ENCODE results near the gene STXBP2.
"Not testable (repeated sequence)": the region's sequence is repeated elsewhere in the genome, so short reads cannot be mapped to it uniquely, and the experiment has no call there.

The STXBP2 gene

DNA sequence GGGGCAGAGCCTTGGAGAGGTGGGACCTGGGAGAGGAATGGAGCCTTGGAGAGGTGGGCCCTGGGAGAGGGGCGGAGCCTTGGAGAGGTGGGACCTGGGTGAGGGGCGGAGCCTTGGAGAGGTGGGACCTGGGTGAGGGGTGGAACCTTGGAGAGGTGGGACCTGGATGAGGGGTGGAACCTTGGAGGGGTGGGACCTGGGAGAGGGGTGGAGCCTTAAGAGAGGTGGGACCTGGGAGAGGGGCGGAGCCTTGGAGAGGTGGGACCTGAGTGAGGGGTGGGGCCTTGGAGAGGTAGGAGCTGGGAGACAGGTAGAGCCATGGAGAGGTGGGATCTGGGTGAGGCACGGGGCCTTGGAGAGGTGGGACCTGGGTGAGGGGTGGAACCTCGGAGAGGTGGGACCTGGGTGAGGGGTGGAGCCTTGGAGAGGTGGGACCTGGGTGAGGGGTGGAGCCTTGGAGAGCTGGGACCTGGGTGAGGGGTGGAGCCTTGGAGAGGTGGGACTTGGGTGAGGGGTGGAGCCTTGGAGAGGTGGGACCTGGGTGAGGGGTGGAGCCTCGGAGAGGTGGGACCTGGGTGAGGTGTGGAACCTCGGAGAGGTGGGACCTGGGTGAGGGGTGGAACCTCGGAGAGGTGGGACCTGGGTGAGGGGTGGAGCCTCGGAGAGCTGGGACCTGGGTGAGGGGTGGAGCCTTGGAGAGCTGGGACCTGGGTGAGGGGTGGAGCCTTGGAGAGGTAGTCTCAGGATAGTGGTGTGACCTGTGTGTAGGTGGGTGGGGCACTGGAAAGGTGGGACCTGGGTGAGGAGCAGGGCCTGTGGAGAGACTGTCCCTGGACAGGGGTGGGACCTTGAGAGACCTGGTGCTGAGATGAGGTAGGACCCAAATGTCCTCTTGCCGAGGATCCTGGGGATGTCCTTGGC is 7.0 kb downstream of the STXBP2 start:
- not testable (repeated sequence) for DNase-seq; H3K27me3 Mint-ChIP-seq; H3K4me3 Mint-ChIP-seq; ATAC-seq (replicated peaks); H3K9me3 Mint-ChIP-seq
- peaks cover 14 to 15% of the 10 kb centered on the region in 2 donors for H3K4me1 Mint-ChIP-seq (ENCODE audit: low read depth in 2 of 2)
- H3K36me3 Mint-ChIP-seq (ENCODE audit: insufficient read depth) = peaks cover 15% of the 10 kb centered on the region
- peak overlapping the region in 1 of 2 donors; percentile 88 for H3K27ac Mint-ChIP-seq

DNA sequence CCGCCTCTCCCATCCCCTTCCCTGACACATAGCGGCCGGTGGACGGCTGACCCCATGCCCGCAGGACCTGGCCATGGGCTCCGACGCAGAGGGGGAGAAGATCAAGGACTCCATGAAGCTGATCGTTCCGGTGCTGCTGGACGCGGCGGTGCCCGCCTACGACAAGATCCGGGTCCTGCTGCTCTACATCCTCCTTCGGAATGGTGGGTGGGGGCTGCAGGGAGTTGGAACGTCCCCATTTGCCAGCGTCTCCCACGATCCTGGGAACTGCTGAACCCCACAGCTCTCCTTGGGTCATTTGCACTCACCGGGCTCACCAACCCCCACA is 7.6 kb downstream of the STXBP2 start:
- H3K27ac Mint-ChIP-seq = no peak overlapping the region
- H3K4me1 Mint-ChIP-seq (ENCODE audit: low read depth in 2 of 2) = peaks cover 8 to 10% of the 10 kb centered on the region in 2 donors
- H3K27me3 Mint-ChIP-seq = no peaks in the 10 kb centered on the region
- H3K36me3 Mint-ChIP-seq (ENCODE audit: insufficient read depth) = peaks cover 15% of the 10 kb centered on the region
- no peak for ATAC-seq (replicated peaks)
- H3K4me3 Mint-ChIP-seq = no peak overlapping the region
- H3K9me3 Mint-ChIP-seq = no peaks in the 10 kb centered on the region
- no peak for DNase-seq

DNA sequence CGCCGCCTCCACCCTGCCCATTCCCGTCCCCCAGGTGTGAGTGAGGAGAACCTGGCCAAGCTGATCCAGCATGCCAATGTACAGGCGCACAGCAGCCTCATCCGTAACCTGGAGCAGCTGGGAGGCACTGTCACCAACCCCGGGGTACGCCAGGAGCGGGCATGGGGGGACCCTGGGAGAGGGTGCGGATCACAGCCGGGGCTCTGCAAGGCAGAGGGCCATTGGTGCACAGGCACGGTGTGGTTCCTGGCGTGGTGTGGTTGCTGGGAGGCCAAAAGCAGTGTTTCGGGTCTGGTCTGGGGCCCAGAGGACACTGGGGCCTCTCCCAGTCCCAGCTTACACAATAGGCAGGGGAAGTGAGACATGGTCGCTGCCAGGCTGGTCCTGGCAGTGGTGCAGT is 8.3 kb downstream of the STXBP2 start:
- no peaks in the 10 kb centered on the region for H3K9me3 Mint-ChIP-seq
- H3K36me3 Mint-ChIP-seq (ENCODE audit: insufficient read depth) = peaks cover 15% of the 10 kb centered on the region
- no peak overlapping the region for H3K27ac Mint-ChIP-seq
- DNase-seq (no peak), ATAC-seq (replicated peaks) (peak; percentile 24)
- peaks cover 1 to 3% of the 10 kb centered on the region in 2 donors for H3K4me1 Mint-ChIP-seq (ENCODE audit: low read depth in 2 of 2)
- no peak overlapping the region for H3K4me3 Mint-ChIP-seq
- no peaks in the 10 kb centered on the region for H3K27me3 Mint-ChIP-seq

DNA sequence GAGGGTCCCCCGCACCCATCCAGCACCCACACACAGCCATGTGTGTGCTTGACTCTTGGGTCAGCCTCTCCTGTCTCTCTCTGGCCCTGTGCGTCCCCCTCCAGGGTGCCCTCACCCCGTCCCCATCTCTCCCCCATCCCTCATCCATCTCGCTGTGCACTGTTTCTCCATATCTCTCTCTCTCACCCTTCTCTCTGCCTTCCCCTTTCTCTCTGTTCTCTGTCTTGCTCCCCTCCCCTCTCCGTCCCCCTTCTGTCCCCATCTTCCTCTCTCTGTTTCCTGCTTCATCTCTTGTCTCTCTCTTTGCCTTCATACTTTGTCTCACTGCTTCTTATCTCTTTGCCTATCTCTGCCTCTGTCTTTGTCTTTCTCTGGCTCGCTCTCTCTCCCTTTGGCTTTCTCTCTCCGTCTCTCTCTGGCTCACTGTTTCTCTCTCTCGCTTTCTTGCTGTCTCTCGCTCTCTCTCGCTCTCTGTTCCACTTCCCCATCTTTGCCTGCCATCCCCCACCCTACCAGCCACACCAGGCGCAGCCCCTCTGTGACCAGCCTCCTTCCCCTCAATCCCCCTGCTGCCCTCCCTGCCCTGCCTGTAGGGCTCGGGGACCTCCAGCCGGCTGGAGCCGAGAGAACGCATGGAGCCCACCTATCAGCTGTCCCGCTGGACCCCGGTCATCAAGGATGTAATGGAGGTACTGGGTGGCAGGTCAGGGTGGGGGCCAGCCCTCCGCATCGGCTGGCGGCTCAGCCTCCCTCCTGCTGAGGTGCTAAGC is 8.9 kb downstream of the STXBP2 start:
- no peaks in the 10 kb centered on the region for H3K4me1 Mint-ChIP-seq (ENCODE audit: low read depth in 2 of 2)
- H3K36me3 Mint-ChIP-seq (ENCODE audit: insufficient read depth) = peaks cover 13% of the 10 kb centered on the region
- H3K9me3 Mint-ChIP-seq = no peaks in the 10 kb centered on the region
- DNase-seq (no peak), ATAC-seq (replicated peaks) (no peak)
- peak overlapping the region; percentile 8 to 9 for H3K27ac Mint-ChIP-seq
- no peak overlapping the region for H3K4me3 Mint-ChIP-seq
- no peaks in the 10 kb centered on the region for H3K27me3 Mint-ChIP-seq

DNA sequence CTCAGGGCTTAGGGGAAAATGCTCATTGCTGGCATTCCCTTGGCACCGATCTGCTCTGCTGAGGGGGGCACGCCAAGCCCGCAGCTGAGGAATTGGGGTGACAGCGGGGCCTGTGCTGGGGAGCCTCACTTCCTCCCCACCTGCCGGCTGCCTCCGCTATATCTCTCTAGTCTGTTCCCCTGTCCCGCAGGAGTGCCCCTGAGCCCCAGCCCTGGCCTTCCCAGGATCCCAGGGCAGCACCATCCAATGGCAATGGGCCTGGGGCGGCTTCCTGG is 9.5 kb downstream of the STXBP2 start:
- no peaks in the 10 kb centered on the region for H3K27me3 Mint-ChIP-seq
- no peak overlapping the region for H3K4me3 Mint-ChIP-seq
- DNase-seq (no peak), ATAC-seq (replicated peaks) (no peak)
- no peaks in the 10 kb centered on the region for H3K9me3 Mint-ChIP-seq
- peaks cover 10% of the 10 kb centered on the region for H3K36me3 Mint-ChIP-seq (ENCODE audit: insufficient read depth)
- no peaks in the 10 kb centered on the region for H3K4me1 Mint-ChIP-seq (ENCODE audit: low read depth in 2 of 2)
- peak overlapping the region; percentile 8 to 9 for H3K27ac Mint-ChIP-seq

DNA sequence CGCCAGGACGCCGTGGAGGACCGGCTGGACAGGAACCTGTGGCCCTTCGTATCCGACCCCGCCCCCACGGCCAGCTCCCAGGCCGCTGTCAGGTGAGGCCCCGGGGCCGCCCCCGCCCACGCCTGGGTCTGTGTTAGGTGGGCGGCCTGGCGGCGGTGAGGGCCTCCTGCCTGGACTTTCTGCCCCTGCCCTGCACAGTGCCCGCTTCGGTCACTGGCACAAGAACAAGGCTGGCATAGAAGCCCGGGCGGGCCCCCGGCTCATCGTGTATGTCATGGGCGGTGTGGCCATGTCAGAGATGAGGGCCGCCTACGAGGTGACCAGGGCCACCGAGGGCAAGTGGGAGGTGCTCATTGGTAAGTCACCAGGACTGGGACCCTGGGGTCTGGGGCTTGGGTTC is 10.2 kb downstream of the STXBP2 start:
- H3K4me1 Mint-ChIP-seq (ENCODE audit: low read depth in 2 of 2) = peaks cover 2% of the 10 kb centered on the region in 2 donors
- H3K27me3 Mint-ChIP-seq = no peaks in the 10 kb centered on the region
- H3K9me3 Mint-ChIP-seq = no peaks in the 10 kb centered on the region
- H3K4me3 Mint-ChIP-seq = no peak overlapping the region
- peaks cover 14% of the 10 kb centered on the region for H3K36me3 Mint-ChIP-seq (ENCODE audit: insufficient read depth)
- no peak for DNase-seq
- H3K27ac Mint-ChIP-seq = no peak overlapping the region
- ATAC-seq (replicated peaks) = no peak

DNA sequence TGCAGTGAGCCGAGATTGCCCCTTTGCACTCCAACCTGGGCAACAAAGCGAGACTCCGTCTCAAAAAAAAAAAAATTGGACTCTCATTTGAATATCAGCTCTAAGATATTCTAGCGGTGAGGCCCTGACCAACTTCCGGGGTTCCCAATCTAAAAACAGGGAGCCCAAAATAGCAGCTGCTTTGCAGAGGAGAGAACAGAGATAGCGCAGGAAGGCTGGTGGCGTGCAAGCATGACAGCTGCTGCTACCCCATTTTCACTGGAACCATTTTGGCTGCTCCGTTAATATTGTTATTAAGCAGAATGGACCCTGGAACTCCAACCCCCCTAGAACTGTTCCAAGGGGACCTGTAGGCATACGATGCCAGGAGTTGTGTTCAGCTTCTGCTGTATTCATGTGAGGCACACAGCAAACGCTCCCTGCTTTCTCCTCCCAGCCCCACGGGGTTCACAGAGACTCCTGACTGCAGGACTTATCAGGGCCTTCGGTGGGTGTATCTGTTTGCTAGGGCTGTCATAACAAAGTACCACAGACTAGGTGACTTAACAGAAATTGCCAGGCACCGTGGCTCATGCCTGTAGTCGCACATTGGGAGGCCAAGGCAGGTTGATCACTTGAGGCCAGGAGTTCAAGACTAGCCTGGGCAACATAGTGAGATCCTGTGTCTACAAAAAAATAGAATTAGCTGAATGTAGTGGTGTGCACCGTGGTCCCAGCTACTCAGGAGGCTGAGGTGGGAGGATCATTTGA is 11.5 kb downstream of the STXBP2 start:
- no peak overlapping the region for H3K27ac Mint-ChIP-seq
- H3K4me1 Mint-ChIP-seq (ENCODE audit: low read depth in 2 of 2) = peaks cover 9 to 11% of the 10 kb centered on the region in 2 donors
- no peaks in the 10 kb centered on the region for H3K27me3 Mint-ChIP-seq
- H3K4me3 Mint-ChIP-seq = no peak overlapping the region
- no peaks in the 10 kb centered on the region for H3K9me3 Mint-ChIP-seq
- DNase-seq (no peak), ATAC-seq (replicated peaks) (no peak)
- peaks cover 14% of the 10 kb centered on the region for H3K36me3 Mint-ChIP-seq (ENCODE audit: insufficient read depth)

DNA sequence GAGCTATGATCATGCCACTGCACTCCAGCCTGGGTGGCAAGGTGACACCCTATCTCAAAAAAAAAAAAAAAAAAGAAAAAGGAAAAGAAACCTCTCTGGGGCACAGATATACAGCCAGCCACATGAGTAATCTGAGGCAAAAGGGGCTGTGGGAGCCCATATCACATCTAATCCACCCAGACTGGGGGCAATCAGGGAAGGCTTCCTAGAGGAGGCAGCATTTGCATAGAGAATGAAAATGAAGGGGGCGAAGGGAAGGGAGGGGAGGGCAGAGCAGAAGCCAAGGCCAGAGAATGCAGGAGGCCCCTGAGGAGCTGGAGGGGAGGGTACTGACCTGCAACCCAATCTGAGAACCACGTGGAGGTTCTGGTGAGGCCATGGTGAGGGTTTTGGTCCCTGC is 13.2 kb downstream of the STXBP2 start:
- DNase-seq = no peak

DNA sequence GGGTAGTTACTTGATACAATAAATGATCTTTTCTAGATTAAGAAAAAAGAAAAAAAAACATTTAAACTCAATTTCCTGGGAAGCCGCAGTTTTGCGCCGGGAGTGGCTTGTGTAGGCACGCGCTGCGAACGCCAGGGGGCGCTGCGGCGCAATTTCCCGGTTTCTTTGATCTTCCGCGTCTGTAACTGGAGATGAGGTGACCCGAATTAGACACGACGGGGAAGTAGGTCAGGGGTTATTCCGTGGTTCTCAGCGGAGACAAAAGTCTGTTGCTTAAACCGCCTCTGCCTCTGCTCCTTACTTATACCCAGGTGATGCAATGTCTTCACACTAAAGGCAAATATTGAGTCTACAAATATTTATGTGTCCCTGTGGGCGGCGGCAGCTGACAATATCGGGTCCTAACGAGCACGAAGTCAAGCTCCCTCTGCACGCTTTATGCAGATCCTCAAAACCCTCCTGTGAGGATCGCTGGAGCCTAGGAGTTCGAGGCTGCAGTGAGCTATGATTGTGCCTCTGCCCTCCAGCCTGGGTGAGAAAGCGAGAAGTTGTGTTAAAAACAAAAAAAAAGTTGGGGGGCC is 15.2 kb downstream of the STXBP2 start:
- Mint-ChIP-seq H3K27ac (peak overlapping the region; percentile 68 to 96), H3K36me3 (ENCODE audit: insufficient read depth) (peaks cover 8% of the 10 kb centered on the region), H3K4me3 (peak overlapping the region; percentile 74 to 85), H3K4me1 (ENCODE audit: low read depth in 2 of 2) (peaks cover 9 to 11% of the 10 kb centered on the region in 2 donors), H3K9me3 (no peaks in the 10 kb centered on the region), H3K27me3 (no peaks in the 10 kb centered on the region)
- DNase-seq = peak; percentile 89 to 91 (median 90)
- peak; percentile 99 for ATAC-seq (replicated peaks)

More for the DNA sequence above, 13.2 kb downstream of the STXBP2 start:
- Mint-ChIP-seq H3K4me1 (ENCODE audit: low read depth in 2 of 2) (peaks cover 9 to 11% of the 10 kb centered on the region in 2 donors), H3K27ac (no peak overlapping the region), H3K36me3 (ENCODE audit: insufficient read depth) (peaks cover 5% of the 10 kb centered on the region), H3K27me3 (no peaks in the 10 kb centered on the region), H3K9me3 (no peaks in the 10 kb centered on the region), H3K4me3 (no peak overlapping the region)
- no peak for ATAC-seq (replicated peaks)

DNA sequence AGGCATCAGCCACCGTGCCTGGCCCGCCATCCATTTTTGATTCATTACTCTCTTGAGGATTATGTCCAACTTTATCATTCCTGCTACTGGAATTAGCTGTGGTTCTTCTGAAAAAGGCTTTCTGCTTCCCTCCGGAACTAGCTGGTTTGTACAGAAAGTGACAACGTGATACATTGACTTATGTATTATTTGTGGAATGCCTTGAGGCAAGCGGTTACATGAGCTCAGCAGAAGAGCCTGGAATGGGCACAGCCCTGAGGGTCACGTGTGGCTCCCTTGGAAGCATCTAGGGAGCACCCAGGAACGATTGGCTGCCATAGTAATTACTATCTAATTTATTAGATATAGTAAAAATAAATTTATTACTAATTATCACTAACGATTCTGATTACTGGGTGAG is 17.5 kb downstream of the STXBP2 start:
- peaks cover 14 to 16% of the 10 kb centered on the region in 2 donors for H3K4me1 Mint-ChIP-seq (ENCODE audit: low read depth in 2 of 2)
- no peak for ATAC-seq (replicated peaks)
- peaks cover 8% of the 10 kb centered on the region for H3K36me3 Mint-ChIP-seq (ENCODE audit: insufficient read depth)
- no peaks in the 10 kb centered on the region for H3K9me3 Mint-ChIP-seq
- no peaks in the 10 kb centered on the region for H3K27me3 Mint-ChIP-seq
- H3K4me3 Mint-ChIP-seq = no peak overlapping the region
- no peak for DNase-seq
- no peak overlapping the region for H3K27ac Mint-ChIP-seq

DNA sequence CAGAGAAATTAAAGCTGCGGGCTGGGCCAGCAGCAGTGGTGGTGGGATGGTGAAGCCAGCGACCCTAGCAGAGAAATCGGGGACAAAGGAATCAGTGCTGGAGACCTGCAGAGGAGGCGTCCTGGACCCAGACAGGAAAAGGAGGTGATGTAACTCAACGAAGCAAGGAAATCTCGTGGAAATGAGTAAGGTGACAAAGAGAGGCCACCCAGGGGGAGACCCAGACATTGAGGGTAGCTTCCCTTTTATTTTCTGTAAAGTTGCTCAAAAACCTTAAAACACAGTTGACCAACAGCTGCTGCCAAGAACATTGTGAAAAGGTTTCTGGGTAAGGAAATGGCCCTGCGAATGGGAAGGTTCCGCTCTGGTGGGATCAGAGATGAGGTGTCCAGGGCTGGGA is 18.7 kb downstream of the STXBP2 start:
- Mint-ChIP-seq H3K4me1 (ENCODE audit: low read depth in 2 of 2) (peaks cover 14 to 16% of the 10 kb centered on the region in 2 donors), H3K36me3 (ENCODE audit: insufficient read depth) (peaks cover 11% of the 10 kb centered on the region), H3K27me3 (no peaks in the 10 kb centered on the region), H3K27ac (peak overlapping the region; percentile 6 to 64), H3K4me3 (no peak overlapping the region), H3K9me3 (no peaks in the 10 kb centered on the region)
- no peak for DNase-seq
- ATAC-seq (replicated peaks) = no peak

DNA sequence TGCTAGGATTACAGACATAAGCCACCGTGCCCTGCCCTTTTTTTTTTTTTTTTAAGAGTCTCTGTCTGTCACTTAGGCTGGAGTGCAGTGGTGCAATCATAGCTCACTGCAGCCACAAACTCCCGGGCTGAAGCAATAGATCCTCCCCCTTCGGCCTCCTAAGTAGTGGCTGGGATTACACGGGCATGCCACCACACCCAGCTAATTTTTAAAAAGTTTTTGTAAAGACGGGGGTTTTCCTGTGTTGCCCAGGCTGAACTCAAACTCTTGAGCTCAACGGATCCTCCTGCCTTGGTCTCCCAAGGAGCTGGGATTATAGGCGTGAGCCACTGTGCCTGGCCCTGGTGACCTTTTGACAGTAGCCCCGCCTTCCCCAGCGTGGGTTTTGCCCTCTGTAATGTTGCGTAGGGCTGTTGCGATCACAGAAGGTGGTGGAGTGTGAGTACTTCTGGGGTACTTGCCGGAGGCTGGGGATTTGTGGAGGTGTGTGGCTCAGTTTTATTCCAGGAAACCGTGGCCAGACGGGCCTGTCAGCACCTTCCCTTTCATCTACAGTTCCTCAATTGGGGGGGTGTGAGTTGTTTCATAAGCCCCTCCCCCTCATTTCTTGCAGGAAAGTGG is 20.3 kb downstream of the STXBP2 start:
- DNase-seq (no peak), ATAC-seq (replicated peaks) (peak; percentile 62)
- H3K9me3 Mint-ChIP-seq = no peaks in the 10 kb centered on the region
- peaks cover 10 to 13% of the 10 kb centered on the region in 2 donors for H3K4me1 Mint-ChIP-seq (ENCODE audit: low read depth in 2 of 2)
- no peak overlapping the region for H3K27ac Mint-ChIP-seq
- peaks cover 7% of the 10 kb centered on the region for H3K36me3 Mint-ChIP-seq (ENCODE audit: insufficient read depth)
- no peak overlapping the region for H3K4me3 Mint-ChIP-seq
- peaks cover 0 to 8% of the 10 kb centered on the region in 2 donors for H3K27me3 Mint-ChIP-seq

DNA sequence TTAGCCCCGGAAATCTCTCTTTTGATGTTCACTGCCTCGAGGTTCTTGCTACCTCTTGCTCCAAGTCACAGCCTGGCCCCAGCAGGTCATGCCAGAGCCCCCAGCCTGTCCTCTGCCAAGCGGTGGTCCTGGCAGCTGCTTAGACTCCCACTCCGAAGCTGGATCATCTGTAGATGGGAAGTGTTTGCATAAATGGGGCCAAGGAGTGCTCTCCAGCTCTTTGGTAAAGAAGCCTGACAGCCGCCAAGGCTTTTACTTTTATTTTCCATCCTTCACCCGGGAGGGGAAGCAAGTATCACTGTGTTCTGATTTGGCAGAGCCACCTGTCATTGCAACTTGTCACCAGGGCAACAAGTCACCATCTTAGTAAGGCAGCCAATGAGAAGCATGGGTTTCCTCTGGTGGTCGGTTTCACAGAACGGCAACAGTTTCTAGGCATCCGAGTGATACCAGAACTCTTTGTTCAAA is 21.3 kb downstream of the STXBP2 start:
- no peaks in the 10 kb centered on the region for H3K9me3 Mint-ChIP-seq
- H3K4me3 Mint-ChIP-seq = peak overlapping the region; percentile 53 to 56
- ATAC-seq (replicated peaks) (peak; percentile 76), DNase-seq (no peak)
- H3K36me3 Mint-ChIP-seq (ENCODE audit: insufficient read depth) = peaks cover 7% of the 10 kb centered on the region
- H3K4me1 Mint-ChIP-seq (ENCODE audit: low read depth in 2 of 2) = peaks cover 5 to 6% of the 10 kb centered on the region in 2 donors
- H3K27ac Mint-ChIP-seq = peak overlapping the region in 1 of 2 donors; percentile 46
- peaks cover 0 to 9% of the 10 kb centered on the region in 2 donors for H3K27me3 Mint-ChIP-seq

Data from effector memory CD8-positive, alpha-beta T cell (primary cell).